Activated naive CD4-positive, alpha-beta T cell treated with anti-CD3 and anti-CD28 coated beads for 36 hours (primary cell): ENCODE data around the gene CGN. TPM values are rescaled to one million over a fixed set of nuclear protein-coding genes. Genes with fewer than 3 reads are reported as not detected.

Source experiments
- CTCF ChIA-PET: fragments of 350-600 bp; sonication (Branson Sonifier 250); formaldehyde crosslinking; loops from one replicate; lab custom pipeline; 2021; ENCODE audit warnings: antibody characterized with exemption; lab: Charles Lee
- DNase-seq: peaks from one replicate; pipeline ENCODE4 v3.0.0-alpha.2; 2020
- H3K27ac Mint-ChIP-seq: one replicate; pipeline ENCODE4 v1.8.0; 2021; ENCODE audit warnings: mild to moderate bottlenecking, mixed read lengths
- H3K27me3 Mint-ChIP-seq: one replicate; pipeline ENCODE4 v1.8.0; 2021; ENCODE audit warnings: low read depth, mixed read lengths
- H3K36me3 Mint-ChIP-seq: one replicate; pipeline ENCODE4 v1.8.0; 2021; ENCODE audit warnings: low read depth, mixed read lengths
- H3K4me1 Mint-ChIP-seq: one replicate; pipeline ENCODE4 v1.8.0; 2021; ENCODE audit warnings: low read depth, mixed read lengths
- H3K4me3 Mint-ChIP-seq: one replicate; pipeline ENCODE4 v1.8.0; 2021; ENCODE audit warnings: mild to moderate bottlenecking, moderate library complexity, mixed read lengths
- H3K9me3 Mint-ChIP-seq: one replicate; pipeline ENCODE4 v1.8.0; 2021; ENCODE audit warnings: mixed read lengths
- intact Hi-C: fragments of 100-400 bp; cut with micrococcal nuclease; formaldehyde crosslinking; loops from one replicate; pipeline ENCODE4 v1.15.1; 2023
- total RNA-seq, 2 experiments: library from RNA; stranded (reverse); gene quantifications; one replicate each; pipeline ENCODE4 v1.2.3, GENCODE V29; 2021

The CGN gene
- total RNA-seq, 2 experiments from 2014 or later: 0.62 to 1.5 TPM

GRCh38 chr1:151479462-151479861 is 31.7 kb upstream of the CGN start:
- Mint-ChIP-seq H3K27ac (no peak overlapping the region), H3K27me3 (no peaks in the 10 kb centered on the region), H3K4me1 (peaks cover 10% of the 10 kb centered on the region), H3K4me3 (no peak overlapping the region), H3K9me3 (peaks cover 4% of the 10 kb centered on the region), H3K36me3 (no peaks in the 10 kb centered on the region)
- DNase-seq: no peak
- CTCF ChIA-PET: no interaction called here
- intact Hi-C loops: loop anchor here (5.0 kb wide), 1 partner anchor 37 kb away; no protein-coding TSS in a partner anchor

GRCh38 chr1:151482017-151482416 is 29.2 kb upstream of the CGN start:
- intact Hi-C loops: no loop called here
- Mint-ChIP-seq H3K9me3 (peaks cover 4% of the 10 kb centered on the region), H3K4me3 (no peak overlapping the region), H3K27me3 (no peaks in the 10 kb centered on the region), H3K4me1 (no peaks in the 10 kb centered on the region), H3K27ac (no peak overlapping the region), H3K36me3 (no peaks in the 10 kb centered on the region)
- DNase-seq: no peak
- CTCF ChIA-PET: no interaction called here

- CTCF ChIA-PET: interaction anchor here (0.5 to 1.0 kb wide), 2 partner anchors 12 to 185 kb away, joined by 3 read pairs; no protein-coding TSS in a partner anchor
- H3K27ac Mint-ChIP-seq: no peak overlapping the region
- no peaks in the 10 kb centered on the region for H3K4me1 Mint-ChIP-seq
- no peaks in the 10 kb centered on the region for H3K36me3 Mint-ChIP-seq
- no peaks in the 10 kb centered on the region for H3K27me3 Mint-ChIP-seq
- peaks cover 4% of the 10 kb centered on the region for H3K9me3 Mint-ChIP-seq
- no peak overlapping the region for H3K4me3 Mint-ChIP-seq
- intact Hi-C loops: no loop called here
- no peak for DNase-seq
Observed at GRCh38 chr1:151485685-151486255, 25.4 kb upstream of the CGN start.

GRCh38 chr1:151486557-151486956 is 24.6 kb upstream of the CGN start:
- no peak for DNase-seq
- Mint-ChIP-seq H3K9me3 (peaks cover 4% of the 10 kb centered on the region), H3K27me3 (no peaks in the 10 kb centered on the region), H3K4me1 (no peaks in the 10 kb centered on the region), H3K27ac (no peak overlapping the region), H3K36me3 (no peaks in the 10 kb centered on the region), H3K4me3 (no peak overlapping the region)
- CTCF ChIA-PET: no interaction called here
- intact Hi-C loops: no loop called here

GRCh38 chr1:151491641-151492040 is 19.5 kb upstream of the CGN start:
- H3K27me3 Mint-ChIP-seq: no peaks in the 10 kb centered on the region
- no peaks in the 10 kb centered on the region for H3K9me3 Mint-ChIP-seq
- H3K36me3 Mint-ChIP-seq: no peaks in the 10 kb centered on the region
- no peak overlapping the region for H3K27ac Mint-ChIP-seq
- peaks cover 7% of the 10 kb centered on the region for H3K4me1 Mint-ChIP-seq
- CTCF ChIA-PET: interaction anchor here (0.6 kb wide), 1 partner anchor 846 kb away, joined by 3 read pairs; no protein-coding TSS in a partner anchor
- intact Hi-C loops: no loop called here
- no peak overlapping the region for H3K4me3 Mint-ChIP-seq
- DNase-seq: no peak

- DNase-seq: no peak
- no peaks in the 10 kb centered on the region for H3K27me3 Mint-ChIP-seq
- CTCF ChIA-PET: interaction anchor here (0.6 kb wide), 1 partner anchor 846 kb away, joined by 3 read pairs; no protein-coding TSS in a partner anchor
- H3K27ac Mint-ChIP-seq: no peak overlapping the region
- H3K4me3 Mint-ChIP-seq: no peak overlapping the region
- no peaks in the 10 kb centered on the region for H3K9me3 Mint-ChIP-seq
- H3K4me1 Mint-ChIP-seq: peaks cover 7% of the 10 kb centered on the region
- intact Hi-C loops: no loop called here
- H3K36me3 Mint-ChIP-seq: no peaks in the 10 kb centered on the region
Observed at GRCh38 chr1:151492120-151492519, 19.1 kb upstream of the CGN start.

- no peak overlapping the region for H3K27ac Mint-ChIP-seq
- CTCF ChIA-PET: interaction anchor here (0.5 to 0.8 kb wide), 2 partner anchors 10 to 196 kb away, joined by 3 read pairs; no protein-coding TSS in a partner anchor
- no peak for DNase-seq
- no peak overlapping the region for H3K4me3 Mint-ChIP-seq
- H3K36me3 Mint-ChIP-seq: no peaks in the 10 kb centered on the region
- H3K9me3 Mint-ChIP-seq: no peaks in the 10 kb centered on the region
- intact Hi-C loops: no loop called here
- no peaks in the 10 kb centered on the region for H3K27me3 Mint-ChIP-seq
- H3K4me1 Mint-ChIP-seq: peaks cover 7% of the 10 kb centered on the region
Observed at GRCh38 chr1:151493042-151493441, 18.1 kb upstream of the CGN start.

- CTCF ChIA-PET: interaction anchor here (0.6 to 1.3 kb wide), 5 partner anchors 43 to 902 kb away, joined by 3 to 7 read pairs (median 3); no protein-coding TSS in a partner anchor
- H3K27ac Mint-ChIP-seq: no peak overlapping the region
- no peaks in the 10 kb centered on the region for H3K27me3 Mint-ChIP-seq
- peaks cover 7% of the 10 kb centered on the region for H3K4me1 Mint-ChIP-seq
- no peak overlapping the region for H3K4me3 Mint-ChIP-seq
- H3K9me3 Mint-ChIP-seq: no peaks in the 10 kb centered on the region
- peak; percentile 7 for DNase-seq
- intact Hi-C loops: loop anchor here (1.0 kb wide), 1 partner anchor 20 kb away; no protein-coding TSS in a partner anchor
- no peaks in the 10 kb centered on the region for H3K36me3 Mint-ChIP-seq
Observed at GRCh38 chr1:151494741-151495281, 16.4 kb upstream of the CGN start.

GRCh38 chr1:151495316-151495715 is 15.9 kb upstream of the CGN start:
- intact Hi-C loops: loop anchor here (1.0 kb wide), 1 partner anchor 20 kb away; no protein-coding TSS in a partner anchor
- H3K9me3 Mint-ChIP-seq: no peaks in the 10 kb centered on the region
- CTCF ChIA-PET: interaction anchor here (1.3 kb wide), 1 partner anchor 51 kb away, joined by 7 read pairs; no protein-coding TSS in a partner anchor
- H3K27ac Mint-ChIP-seq: no peak overlapping the region
- no peak for DNase-seq
- no peaks in the 10 kb centered on the region for H3K27me3 Mint-ChIP-seq
- no peak overlapping the region for H3K4me3 Mint-ChIP-seq
- H3K36me3 Mint-ChIP-seq: no peaks in the 10 kb centered on the region
- H3K4me1 Mint-ChIP-seq: peaks cover 7% of the 10 kb centered on the region

GRCh38 chr1:151499365-151499764 is 11.8 kb upstream of the CGN start:
- Mint-ChIP-seq H3K4me1 (peaks cover 7% of the 10 kb centered on the region), H3K4me3 (no peak overlapping the region), H3K36me3 (no peaks in the 10 kb centered on the region), H3K9me3 (no peaks in the 10 kb centered on the region), H3K27me3 (no peaks in the 10 kb centered on the region), H3K27ac (no peak overlapping the region)
- CTCF ChIA-PET: no interaction called here
- intact Hi-C loops: no loop called here
- DNase-seq: no peak

- no peak for DNase-seq
- H3K27me3 Mint-ChIP-seq: no peaks in the 10 kb centered on the region
- CTCF ChIA-PET: no interaction called here
- H3K9me3 Mint-ChIP-seq: no peaks in the 10 kb centered on the region
- no peaks in the 10 kb centered on the region for H3K36me3 Mint-ChIP-seq
- intact Hi-C loops: no loop called here
- peaks cover 4% of the 10 kb centered on the region for H3K4me1 Mint-ChIP-seq
- no peak overlapping the region for H3K27ac Mint-ChIP-seq
- H3K4me3 Mint-ChIP-seq: no peak overlapping the region
Observed at GRCh38 chr1:151499930-151500329, 11.3 kb upstream of the CGN start.

- CTCF ChIA-PET: interaction anchor here (0.7 kb wide), 1 partner anchor 36 kb away, joined by 3 read pairs; no protein-coding TSS in a partner anchor
- Mint-ChIP-seq H3K27ac (no peak overlapping the region), H3K9me3 (no peaks in the 10 kb centered on the region), H3K27me3 (no peaks in the 10 kb centered on the region), H3K4me3 (no peak overlapping the region), H3K4me1 (no peaks in the 10 kb centered on the region), H3K36me3 (no peaks in the 10 kb centered on the region)
- intact Hi-C loops: no loop called here
- DNase-seq: no peak
Observed at GRCh38 chr1:151501474-151501873, 9.7 kb upstream of the CGN start.
